Measurements from ENCODE around the gene SUSD6.
"Not testable (repeated sequence)": the region's sequence is repeated elsewhere in the genome, so short reads cannot be mapped to it uniquely, and the experiment has no call there.

Gene SUSD6

GRCh38 chr14:69625299-69626131, 14.1 kb downstream of the SUSD6 start:
- DNase-seq: peak; percentile 74

GRCh38 chr14:69626132-69626500, 14.7 kb downstream of the SUSD6 start:
- DNase-seq: peak; percentile 83

GRCh38 chr14:69629225-69630127, 18.1 kb downstream of the SUSD6 start:
- peak; percentile 68 for DNase-seq

GRCh38 chr14:69630360-69630759, 19.0 kb downstream of the SUSD6 start:
- DNase-seq: no peak

- DNase-seq: no peak
These were observed 20.1 kb downstream of the SUSD6 start for GRCh38 chr14:69631509-69631908.

GRCh38 chr14:69632164-69632563, 20.8 kb downstream of the SUSD6 start:
- DNase-seq: no peak

GRCh38 chr14:69632593-69633151, 21.3 kb downstream of the SUSD6 start:
- no peak for DNase-seq

- DNase-seq: no peak
These were observed 21.8 kb downstream of the SUSD6 start for GRCh38 chr14:69633238-69633637.

- peak; percentile 68 for DNase-seq
These were observed 24.7 kb downstream of the SUSD6 start for GRCh38 chr14:69635981-69636639.

GRCh38 chr14:69636718-69637480, 25.5 kb downstream of the SUSD6 start:
- no peak for DNase-seq

- no peak for DNase-seq
These were observed 26.2 kb downstream of the SUSD6 start for GRCh38 chr14:69637503-69638031.

GRCh38 chr14:69640931-69641330, 29.5 kb downstream of the SUSD6 start:
- no peak for DNase-seq

- DNase-seq: not testable (repeated sequence)
These were observed 30.9 kb downstream of the SUSD6 start for GRCh38 chr14:69642212-69642793.

GRCh38 chr14:69643430-69644200, 32.2 kb downstream of the SUSD6 start:
- DNase-seq: peak; percentile 75

- no peak for DNase-seq
These were observed 33.4 kb downstream of the SUSD6 start for GRCh38 chr14:69644814-69645213.

- peak; percentile 57 for DNase-seq
These were observed 35.8 kb downstream of the SUSD6 start for GRCh38 chr14:69647213-69647612.

GRCh38 chr14:69647642-69648041, 36.2 kb downstream of the SUSD6 start:
- not testable (repeated sequence) for DNase-seq

GRCh38 chr14:69648480-69649451, 37.4 kb downstream of the SUSD6 start:
- no peak for DNase-seq

GRCh38 chr14:69650948-69651369, 39.6 kb downstream of the SUSD6 start:
- no peak for DNase-seq
